GM18858 (cell line): ENCODE data around the gene CORO2B.
"Not testable (repeated sequence)": the region's sequence is repeated elsewhere in the genome, so short reads cannot be mapped to it uniquely, and the experiment has no call there.

ENCODE experiments used
- ATAC-seq: cut with Tn5 transposase; IDR thresholded peaks from one replicate; pipeline ENCODE4 v1.9.1; 2021; ENCODE audit not compliant: unreplicated experiment

The CORO2B gene

DNA sequence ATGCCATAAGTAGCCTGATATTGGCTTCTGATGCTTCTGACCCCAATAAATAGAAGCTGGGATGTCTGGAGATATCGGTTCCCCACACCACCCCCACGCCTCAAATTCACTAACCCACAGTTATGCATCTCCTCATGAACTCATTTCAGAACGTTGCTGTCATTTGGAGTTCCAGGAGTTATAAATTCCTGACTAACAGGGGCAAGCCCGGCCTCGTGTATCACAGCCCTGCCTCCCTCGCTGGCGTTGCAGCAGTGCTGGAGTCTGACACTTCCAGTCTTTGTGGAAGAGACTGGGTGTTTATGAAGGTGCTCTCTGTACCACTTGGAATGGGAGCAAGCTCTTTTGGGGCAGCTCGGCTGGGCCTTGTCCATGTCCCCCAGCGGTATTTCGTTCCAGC, 140.9 kb downstream of the CORO2B start:
- ATAC-seq: no peak

DNA sequence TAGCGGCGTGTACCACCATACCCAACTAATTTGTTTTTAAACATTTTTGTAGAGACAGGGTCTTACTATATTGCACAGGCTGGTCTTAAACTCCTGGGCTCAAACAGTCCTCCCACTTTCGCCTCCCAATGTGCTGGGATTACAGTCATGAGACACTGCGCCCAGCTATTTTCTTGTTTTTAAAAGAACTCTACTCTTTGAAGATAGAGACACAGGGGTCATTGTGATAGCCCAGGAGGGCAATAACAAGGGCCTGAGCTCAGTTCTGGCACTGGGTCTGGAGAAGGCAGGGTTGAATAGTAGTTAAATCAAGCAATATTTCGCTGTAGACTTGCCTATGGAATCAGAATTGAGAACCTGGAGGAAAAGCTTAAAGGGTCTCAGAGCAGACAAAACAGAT, 143.1 kb downstream of the CORO2B start:
- no peak for ATAC-seq

DNA sequence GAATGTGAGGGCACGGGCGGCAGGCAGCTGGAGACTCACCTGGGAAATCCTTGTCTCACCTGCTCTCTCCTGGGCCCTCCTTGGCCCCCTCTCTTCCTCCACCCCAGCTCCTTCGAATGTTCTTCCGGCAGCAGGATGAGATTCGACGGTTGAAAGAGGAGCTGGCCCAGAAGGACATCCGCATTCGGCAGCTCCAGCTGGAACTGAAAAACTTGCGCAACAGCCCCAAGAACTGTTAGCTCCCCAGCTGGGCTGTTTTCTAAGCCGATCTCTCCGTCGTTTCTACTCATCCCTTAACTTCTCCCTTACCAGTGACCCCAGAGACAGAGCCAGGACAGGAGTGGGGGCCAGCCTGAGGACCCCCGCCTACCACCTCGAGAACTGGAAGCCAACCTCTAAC, 146.9 kb downstream of the CORO2B start:
- no peak for ATAC-seq

DNA sequence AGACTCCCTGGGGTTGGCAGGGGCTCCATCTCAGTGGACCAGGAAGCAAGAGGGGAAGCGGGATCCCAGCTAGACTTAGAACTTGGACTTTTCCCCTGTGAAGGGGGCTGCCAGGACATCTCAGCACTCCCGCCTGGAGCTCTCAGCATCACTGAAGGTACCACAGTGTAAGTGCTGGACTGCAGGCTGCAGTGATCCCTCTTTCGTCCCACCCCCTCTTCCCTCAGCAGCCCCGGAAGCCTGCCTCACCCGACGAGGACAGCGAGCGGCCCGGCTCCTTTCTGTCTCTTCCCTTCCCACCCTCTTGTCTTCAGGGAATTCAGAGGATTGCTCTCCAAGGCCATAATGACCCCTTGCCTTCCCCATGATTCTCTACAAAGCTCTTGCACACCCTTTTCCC, 147.5 kb downstream of the CORO2B start:
- no peak for ATAC-seq

DNA sequence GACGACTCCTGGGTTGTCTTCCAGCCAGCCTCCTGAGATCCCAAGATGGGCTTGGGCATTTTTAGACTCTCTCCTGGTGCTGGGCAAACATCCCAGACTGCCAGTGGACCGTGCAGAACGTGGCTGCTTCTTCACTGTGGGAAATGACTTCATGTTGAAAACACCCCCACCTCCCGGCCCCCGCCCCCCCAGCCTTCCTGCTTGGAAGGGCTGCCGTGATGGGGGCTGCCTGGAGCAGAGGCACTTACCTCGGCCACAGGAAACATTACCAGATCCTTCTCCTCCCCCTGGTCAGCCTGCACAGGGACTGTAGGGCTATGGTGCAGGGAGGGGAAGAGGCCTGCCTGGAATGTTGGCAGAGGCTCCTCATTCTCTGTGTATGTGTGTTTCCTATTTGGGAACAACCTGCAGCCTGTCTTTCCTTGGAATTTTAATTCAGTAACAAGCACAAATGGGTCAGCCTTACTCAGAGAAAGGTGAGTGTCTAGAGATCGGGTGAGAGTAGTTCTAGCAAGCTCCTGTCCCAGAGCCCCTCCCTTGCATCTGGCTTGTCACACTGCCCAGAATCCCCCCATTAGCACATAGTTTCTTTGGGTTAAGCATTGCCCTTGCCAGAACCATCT, 151.1 kb downstream of the CORO2B start:
- ATAC-seq: no peak

DNA sequence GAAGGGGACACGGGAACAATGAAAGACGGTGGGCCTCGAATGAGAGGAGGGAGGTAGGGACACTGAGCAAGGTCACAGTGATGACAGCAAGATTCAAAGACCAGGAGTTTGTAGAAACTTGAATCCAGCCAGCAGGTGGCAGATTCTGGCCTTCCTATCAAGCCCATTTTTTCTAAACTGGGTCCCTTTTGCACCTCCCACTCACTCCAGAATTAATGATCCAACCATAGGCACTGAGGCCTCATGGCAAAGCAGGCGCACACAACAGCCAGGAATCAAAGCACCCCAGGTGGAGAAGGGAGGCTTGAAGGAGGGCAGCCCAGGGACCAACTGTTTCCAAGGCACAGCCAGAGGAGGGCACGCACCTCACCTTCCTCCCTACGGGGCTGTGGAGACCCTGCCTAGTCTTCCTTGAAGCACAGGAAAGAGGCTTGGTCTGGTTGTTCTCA, 151.7 kb downstream of the CORO2B start:
- no peak for ATAC-seq

DNA sequence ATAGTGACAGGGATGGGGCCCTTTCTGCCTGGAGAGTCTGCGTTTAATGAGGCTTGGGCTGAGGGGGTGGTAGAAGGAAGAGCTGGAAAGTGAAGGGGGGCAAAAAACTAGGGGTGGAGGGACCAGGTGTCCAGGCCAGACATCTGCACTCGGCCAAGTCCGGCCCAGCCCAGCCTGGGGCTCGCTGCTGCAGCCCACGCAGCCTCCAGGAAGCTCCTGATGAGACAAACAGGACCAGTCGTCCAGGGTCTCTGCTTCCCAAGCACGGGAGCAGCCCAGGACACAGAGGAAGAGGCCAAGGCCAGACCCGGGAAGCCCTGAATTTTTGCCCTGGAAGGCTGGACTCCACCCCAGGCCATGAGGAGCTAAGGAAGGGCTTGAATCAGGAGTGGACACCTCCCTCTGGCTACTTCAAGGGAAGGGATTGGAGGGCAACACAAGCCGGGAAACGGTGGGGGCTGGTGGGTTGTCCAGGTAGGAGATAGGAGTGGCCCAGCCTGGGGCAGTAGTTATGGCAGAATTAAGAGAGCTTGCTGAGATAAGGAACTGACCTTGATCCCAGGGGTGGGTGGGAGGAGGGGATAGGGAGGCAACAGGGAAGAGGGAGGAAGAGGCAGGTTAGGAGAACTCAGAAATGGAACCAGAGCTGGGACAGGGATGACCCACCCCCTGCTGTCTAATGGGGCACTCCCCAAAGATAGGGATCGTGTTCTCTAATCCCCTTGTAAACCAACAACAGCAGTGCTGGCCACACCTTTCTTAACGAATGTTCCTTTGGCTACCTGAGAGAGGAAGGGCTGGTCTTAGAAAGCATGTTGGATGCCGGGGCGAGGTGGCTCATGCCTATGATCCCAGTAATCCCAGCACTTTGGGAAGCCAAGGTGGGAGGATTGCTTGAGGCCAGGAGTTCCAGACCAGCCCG, 152.4 kb downstream of the CORO2B start:
- no peak for ATAC-seq

DNA sequence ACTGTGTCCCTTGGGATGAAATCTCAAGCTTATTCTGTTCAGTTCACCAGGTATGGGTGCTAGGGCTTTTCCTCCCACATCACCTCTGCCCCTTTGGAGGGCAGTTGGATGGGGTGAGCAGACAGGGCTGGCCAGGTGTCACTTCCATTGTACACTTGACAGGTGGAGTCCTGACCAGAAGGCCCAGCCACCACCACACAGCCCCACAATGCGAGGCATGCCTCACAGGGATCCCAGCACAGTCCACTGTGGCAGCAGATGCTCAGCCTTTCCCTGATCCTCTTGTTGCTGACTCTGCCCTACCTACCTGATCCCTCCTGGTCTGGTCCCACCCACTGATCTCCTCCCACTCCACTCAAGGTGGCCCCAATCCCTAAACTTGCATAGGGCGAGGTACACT, 153.7 kb downstream of the CORO2B start:
- ATAC-seq: no peak

DNA sequence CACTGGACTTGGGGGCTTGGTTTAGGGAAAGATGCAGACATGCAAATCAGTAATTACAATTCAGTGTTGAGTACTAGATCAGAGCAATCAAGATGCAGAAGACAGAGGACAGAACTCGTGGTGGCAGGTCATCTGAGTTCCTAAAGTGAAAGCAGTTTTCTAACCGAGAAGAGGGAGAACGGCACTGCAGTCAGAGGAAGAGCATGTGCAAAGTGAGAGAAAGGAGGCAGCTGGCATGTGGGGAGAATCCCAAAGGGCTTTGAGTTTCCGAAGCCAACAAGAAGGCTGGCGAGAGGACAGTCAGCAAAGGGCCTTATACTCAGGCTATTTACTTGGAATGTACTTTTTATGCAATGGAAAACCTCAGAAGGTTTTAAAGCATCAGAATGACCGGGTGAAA, 154.9 kb downstream of the CORO2B start:
- no peak for ATAC-seq

DNA sequence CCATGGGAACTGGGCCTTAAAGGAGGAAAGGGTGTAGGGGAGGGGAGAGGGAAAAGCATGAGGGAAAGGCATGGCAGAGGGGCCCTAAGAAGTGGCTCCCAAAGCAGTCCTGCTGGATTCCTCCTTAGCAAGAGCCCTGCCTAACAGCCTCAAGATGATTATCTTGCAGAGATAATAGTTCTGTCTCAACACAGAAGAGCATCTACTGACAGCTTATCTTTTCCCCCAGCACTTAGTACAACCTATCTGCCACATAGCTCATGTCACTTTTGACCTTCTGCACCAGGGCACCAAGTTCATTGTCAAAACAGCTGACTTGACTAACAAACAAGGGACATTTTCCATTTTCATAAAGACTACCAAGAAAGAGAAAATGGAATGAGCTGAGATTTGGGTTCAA, 155.6 kb downstream of the CORO2B start:
- ATAC-seq: no peak

DNA sequence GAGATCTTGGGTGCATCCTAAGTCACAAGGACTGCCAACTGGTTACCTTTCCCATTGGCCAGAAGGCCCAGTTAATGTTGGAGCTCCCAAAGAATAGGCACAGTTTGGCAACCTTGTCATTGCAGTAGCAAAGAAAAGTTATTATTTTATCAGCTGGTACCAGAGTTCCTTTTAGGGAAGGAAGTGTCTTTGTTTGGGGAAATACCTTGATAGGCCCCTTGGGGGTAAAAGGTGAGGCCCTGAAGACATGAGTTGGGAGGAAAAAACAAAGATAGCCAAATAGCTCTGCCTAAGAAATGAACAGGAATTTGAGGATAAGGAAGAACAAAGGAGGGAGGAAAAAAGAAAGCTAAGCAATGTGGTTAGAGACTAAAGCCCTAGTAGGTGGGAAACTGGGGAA, 156.1 kb downstream of the CORO2B start:
- ATAC-seq: no peak

DNA sequence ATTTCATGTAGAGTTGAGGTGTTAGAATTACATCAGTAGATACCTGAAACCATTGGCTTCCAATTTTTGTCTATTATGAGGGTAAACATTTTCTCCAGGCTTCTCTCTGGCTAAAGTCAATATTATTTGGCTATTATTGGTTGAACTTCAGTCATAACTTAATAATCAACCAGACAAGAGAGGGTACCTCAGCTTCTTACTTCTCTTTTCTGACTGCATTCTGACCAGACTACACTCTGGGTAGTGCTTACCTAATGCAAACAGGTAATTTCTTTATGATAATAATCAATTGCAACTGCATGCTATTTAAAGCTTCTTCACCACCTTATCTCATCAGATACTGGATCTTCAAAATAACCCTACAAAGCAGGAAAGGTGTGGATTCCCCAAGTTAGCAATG, 156.8 kb downstream of the CORO2B start:
- no peak for ATAC-seq

DNA sequence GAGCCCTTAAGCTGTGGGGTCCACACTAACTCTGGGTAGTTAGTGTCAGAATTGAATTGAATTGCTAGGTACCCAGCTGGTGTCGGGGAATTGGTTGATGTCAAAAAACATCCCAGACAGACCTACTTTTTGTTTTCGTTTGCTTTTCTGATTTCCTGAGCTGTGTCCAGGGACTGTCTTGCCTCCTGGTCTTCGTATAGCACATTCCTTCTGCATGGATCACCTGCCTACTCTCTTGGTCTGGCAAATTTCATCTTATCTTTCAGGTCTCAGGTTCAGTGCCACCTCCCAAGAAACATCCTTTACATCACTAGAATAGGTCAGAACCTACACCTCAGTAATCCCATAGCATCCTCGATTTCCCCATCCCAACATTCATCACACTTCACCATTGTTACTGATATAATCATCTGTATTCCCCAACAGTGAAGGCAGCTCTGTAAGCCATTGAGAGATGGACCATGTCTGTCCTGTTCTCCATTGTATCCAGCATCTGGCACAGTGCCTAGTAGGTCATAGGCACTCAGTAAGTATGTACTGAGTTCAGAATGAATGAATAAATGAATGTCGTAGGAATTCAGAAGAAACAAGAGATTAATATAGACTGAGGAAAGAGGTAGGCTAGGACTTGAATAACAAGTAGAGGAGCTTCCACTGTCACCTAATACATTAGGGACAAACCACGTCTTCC, 160.7 kb downstream of the CORO2B start:
- no peak for ATAC-seq

DNA sequence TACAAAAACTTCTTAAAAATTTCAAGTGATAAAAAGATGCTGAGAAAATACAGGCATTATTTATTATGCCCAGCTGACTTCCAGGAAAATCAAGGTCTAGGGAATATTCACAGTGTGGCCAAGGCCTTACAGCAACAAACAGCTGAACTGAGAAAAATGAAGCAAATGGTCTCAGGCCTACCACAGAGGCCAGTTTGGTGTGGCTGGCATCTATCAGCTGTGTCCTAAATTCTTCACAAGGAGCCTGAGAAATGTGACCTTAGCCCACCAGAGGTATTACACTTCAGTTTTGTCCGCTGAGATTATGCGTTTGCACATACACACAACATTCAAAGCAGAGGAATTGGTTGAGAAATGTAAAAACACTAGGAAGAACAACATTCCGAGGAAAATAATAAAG, 164.5 kb downstream of the CORO2B start:
- ATAC-seq: no peak

DNA sequence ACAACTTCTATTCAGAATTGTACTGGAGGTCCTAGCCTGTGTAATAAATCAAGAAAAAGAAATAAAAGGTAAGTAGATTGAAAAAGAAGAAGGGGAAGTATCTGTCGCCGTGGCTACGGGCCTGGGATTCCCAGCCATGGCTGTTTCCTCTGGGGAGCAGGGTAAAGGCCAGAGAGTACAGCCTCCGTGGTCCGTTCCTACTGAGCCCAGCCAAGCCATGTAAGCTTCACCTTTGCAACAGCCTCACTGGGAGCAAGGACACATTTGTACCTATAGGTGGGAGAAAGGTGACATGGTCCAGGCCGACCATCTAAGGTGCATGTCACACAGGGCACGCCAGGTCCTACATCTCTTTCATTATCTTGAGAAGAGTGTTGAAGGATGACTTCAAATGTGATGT, 170.6 kb downstream of the CORO2B start:
- no peak for ATAC-seq

DNA sequence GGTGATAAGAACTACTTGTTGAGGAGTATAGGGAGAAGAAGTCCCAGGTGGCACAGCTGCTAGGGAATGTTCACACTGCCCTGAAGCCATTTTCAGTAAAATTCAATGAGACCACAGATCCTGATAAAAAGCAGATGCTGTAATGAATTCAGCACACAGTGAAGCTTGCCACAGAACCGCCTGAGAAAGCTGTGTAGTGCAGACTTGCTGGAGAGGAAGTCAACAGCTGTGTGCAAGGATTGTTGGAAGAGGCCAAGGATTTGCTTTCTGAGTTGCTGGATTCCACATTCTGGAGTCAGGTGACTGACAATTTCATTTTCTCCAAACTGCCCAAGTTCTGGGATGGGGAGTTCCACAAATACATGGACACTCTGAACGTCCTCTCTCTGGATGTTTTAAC, 171.0 kb downstream of the CORO2B start:
- ATAC-seq: no peak

DNA sequence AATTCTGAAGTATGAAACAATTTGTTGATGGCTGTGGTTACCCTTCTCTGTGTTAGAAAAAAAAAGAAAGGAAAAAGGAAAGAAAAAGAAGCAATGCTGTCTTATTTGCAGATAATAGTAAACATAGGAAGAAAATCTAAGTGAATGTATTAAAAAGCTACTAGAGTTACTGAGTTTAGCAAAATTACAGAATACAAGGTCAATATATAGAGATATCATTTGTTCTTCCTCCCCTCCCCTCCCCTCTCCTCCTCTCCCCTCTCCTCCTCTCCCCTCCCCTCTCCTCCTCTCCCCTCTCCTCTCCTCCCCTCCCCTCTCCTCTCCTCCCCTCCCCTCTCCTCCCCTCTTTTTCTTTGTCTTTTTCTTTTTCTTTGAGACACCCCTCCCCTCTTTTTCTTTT, 172.8 kb downstream of the CORO2B start:
- ATAC-seq: no peak

DNA sequence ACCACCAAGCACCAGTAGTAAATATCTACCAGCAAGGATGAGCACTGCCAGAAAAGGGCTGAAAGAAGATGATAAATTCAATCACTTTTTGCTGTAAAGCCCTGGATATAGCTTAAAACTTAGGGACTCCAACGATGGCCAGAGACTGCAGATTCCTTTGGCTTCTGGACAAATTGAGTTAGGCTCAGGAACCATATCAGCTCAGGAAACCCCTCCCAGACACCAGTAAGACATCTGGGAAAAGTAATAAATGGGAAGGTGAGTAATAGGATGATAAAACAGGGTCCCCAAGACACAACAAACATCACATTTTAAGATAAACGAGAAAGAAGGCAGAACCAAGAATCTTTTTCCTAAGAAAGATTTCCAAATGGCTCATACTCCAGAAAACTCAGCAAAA, 176.9 kb downstream of the CORO2B start:
- ATAC-seq: no peak

DNA sequence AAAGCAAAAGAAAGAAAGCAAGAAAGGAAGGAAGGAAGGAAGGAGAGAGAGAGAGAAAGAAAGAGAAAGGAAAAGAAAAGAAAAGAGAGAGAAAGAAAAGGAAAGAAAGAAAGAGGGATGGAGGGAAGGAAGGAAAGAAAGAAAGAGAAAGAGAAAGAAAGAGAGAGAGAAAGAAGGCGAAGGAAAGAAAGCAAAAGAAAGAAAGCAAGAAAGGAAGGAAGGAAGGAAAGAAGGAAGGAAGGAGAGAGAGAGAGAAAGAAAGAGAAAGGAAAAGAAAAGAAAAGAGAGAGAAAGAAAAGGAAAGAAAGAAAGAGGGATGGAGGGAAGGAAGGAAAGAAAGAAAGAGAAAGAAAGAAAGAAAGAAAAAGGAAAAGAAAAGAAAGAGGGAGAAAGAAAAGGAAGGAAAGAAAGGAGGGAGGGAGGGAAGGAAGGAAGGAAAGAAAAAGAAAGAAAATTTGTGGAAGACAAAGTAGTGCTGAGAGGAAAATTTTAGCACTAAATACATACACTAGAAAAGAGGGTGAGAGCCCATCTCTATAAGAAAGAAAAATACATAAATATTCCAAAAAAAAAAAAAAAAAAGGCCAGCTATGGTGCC, 181.3 kb downstream of the CORO2B start:
- not testable (repeated sequence) for ATAC-seq

DNA sequence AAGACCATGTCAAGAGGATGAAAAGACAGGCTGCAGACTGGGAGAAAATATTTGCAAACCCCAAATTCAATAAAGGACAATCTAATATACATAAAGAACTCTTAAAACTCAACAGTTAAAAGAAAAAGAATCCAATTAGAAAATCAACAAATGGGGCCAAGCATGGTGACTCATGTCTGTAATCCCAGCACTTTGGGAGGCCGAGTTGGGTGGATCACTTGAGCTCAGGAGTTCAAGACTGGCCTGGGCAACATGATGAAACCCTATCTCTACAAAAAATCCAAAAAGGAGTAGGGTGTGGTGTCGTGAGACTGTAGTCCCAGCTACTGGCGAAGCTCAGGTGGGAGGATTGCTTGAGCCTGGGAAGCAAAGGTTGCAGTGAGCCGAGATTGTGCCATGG, 184.3 kb downstream of the CORO2B start:
- no peak for ATAC-seq

DNA sequence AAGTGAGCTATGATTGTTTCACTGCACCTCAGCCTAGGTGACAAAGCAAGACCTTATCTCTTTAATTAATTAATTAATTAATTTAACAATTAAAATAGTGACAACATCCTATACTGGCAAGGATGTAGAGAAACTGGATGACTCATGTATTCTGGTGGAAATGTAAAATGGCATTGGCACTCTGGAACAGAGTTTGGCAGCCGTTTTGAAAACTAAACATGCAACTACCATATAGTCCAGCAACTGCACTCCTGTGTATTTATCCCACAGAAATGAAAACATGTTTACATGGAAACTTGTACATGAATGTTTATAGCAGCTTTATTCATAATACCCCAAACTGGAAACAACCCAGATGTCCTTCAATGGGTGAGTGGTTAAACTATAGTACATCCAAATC, 185.3 kb downstream of the CORO2B start:
- no peak for ATAC-seq
